ENCODE results near the gene MARF1. TPM values are rescaled to one million over a fixed set of nuclear protein-coding genes. Genes with fewer than 3 reads are reported as not detected.
A peak's percentile ranks its signal among the peaks of the same experiment; 100 is the strongest.
"Not testable (repeated sequence)": the region's sequence is repeated elsewhere in the genome, so short reads cannot be mapped to it uniquely, and the experiment has no call there.

The MARF1 gene
- total RNA-seq, 1 donor from 2014 or later: 16.7 TPM

GRCh38 chr16:15611610-15612009 is 31.3 kb downstream of the MARF1 start:
- peak overlapping the region; percentile 61 for H3K27ac ChIP-seq (ENCODE audit: low read depth, low read length)
- peaks cover 13 to 30% (median 23%) of the 10 kb centered on the region in 3 donors for H3K4me1 ChIP-seq (ENCODE audit: control insufficient read depth in 3 of 3, insufficient read depth in 3 of 3, low read length in 3 of 3)
- no peaks in the 10 kb centered on the region for H3K27me3 ChIP-seq (ENCODE audit: control insufficient read depth in 3 of 3, insufficient read depth in 3 of 3, low read length in 3 of 3)
- H3K4me3 ChIP-seq (ENCODE audit: low read length in 3 of 3): no peak overlapping the region
- H3K9me3 ChIP-seq (ENCODE audit: control insufficient read depth in 3 of 3, low read length in 3 of 3): no peaks in the 10 kb centered on the region
- no peak overlapping the region for H3K9ac ChIP-seq (ENCODE audit: low read depth in 1 of 3, low read length in 3 of 3)
- H3K36me3 ChIP-seq (ENCODE audit: control insufficient read depth in 3 of 3, insufficient read depth in 3 of 3, low read length in 3 of 3): peaks cover 29 to 48% (median 42%) of the 10 kb centered on the region in 3 donors

- Histone ChIP-seq H3K9ac (ENCODE audit: low read depth in 1 of 3, low read length in 3 of 3) (no peak overlapping the region), H3K27ac (ENCODE audit: low read depth, low read length) (peak overlapping the region; percentile 7), H3K4me1 (ENCODE audit: control insufficient read depth in 3 of 3, insufficient read depth in 3 of 3, low read length in 3 of 3) (peaks cover 16 to 23% (median 23%) of the 10 kb centered on the region in 3 donors), H3K4me3 (ENCODE audit: low read length in 3 of 3) (no peak overlapping the region), H3K36me3 (ENCODE audit: control insufficient read depth in 3 of 3, insufficient read depth in 3 of 3, low read length in 3 of 3) (peaks cover 23 to 45% (median 42%) of the 10 kb centered on the region in 3 donors), H3K9me3 (ENCODE audit: control insufficient read depth in 3 of 3, low read length in 3 of 3) (no peaks in the 10 kb centered on the region), H3K27me3 (ENCODE audit: control insufficient read depth in 3 of 3, insufficient read depth in 3 of 3, low read length in 3 of 3) (no peaks in the 10 kb centered on the region)
Measured at GRCh38 chr16:15610369-15610871, 32.5 kb downstream of the MARF1 start.

GRCh38 chr16:15609286-15609649 is 33.7 kb downstream of the MARF1 start:
- Histone ChIP-seq H3K4me3 (ENCODE audit: low read length in 3 of 3) (no peak overlapping the region), H3K27me3 (ENCODE audit: control insufficient read depth in 3 of 3, insufficient read depth in 3 of 3, low read length in 3 of 3) (no peaks in the 10 kb centered on the region), H3K9ac (ENCODE audit: low read depth in 1 of 3, low read length in 3 of 3) (no peak overlapping the region), H3K9me3 (ENCODE audit: control insufficient read depth in 3 of 3, low read length in 3 of 3) (no peaks in the 10 kb centered on the region), H3K36me3 (ENCODE audit: control insufficient read depth in 3 of 3, insufficient read depth in 3 of 3, low read length in 3 of 3) (peaks cover 31 to 51% (median 48%) of the 10 kb centered on the region in 3 donors), H3K27ac (ENCODE audit: low read depth, low read length) (no peak overlapping the region), H3K4me1 (ENCODE audit: control insufficient read depth in 3 of 3, insufficient read depth in 3 of 3, low read length in 3 of 3) (peaks cover 16 to 23% (median 23%) of the 10 kb centered on the region in 3 donors)

- H3K27ac ChIP-seq (ENCODE audit: low read depth, low read length): peak overlapping the region; percentile 73
- H3K4me3 ChIP-seq (ENCODE audit: low read length in 3 of 3): no peak overlapping the region
- H3K27me3 ChIP-seq (ENCODE audit: control insufficient read depth in 3 of 3, insufficient read depth in 3 of 3, low read length in 3 of 3): no peaks in the 10 kb centered on the region
- H3K9me3 ChIP-seq (ENCODE audit: control insufficient read depth in 3 of 3, low read length in 3 of 3): no peaks in the 10 kb centered on the region
- H3K4me1 ChIP-seq (ENCODE audit: control insufficient read depth in 3 of 3, insufficient read depth in 3 of 3, low read length in 3 of 3): peaks cover 16 to 23% (median 23%) of the 10 kb centered on the region in 3 donors
- H3K9ac ChIP-seq (ENCODE audit: low read depth in 1 of 3, low read length in 3 of 3): no peak overlapping the region
- peaks cover 35 to 54% (median 51%) of the 10 kb centered on the region in 3 donors for H3K36me3 ChIP-seq (ENCODE audit: control insufficient read depth in 3 of 3, insufficient read depth in 3 of 3, low read length in 3 of 3)
Measured at GRCh38 chr16:15608398-15609285, 34.3 kb downstream of the MARF1 start.

GRCh38 chr16:15607700-15608396 is 35.1 kb downstream of the MARF1 start:
- peak overlapping the region; percentile 73 for H3K27ac ChIP-seq (ENCODE audit: low read depth, low read length)
- H3K27me3 ChIP-seq (ENCODE audit: control insufficient read depth in 3 of 3, insufficient read depth in 3 of 3, low read length in 3 of 3): no peaks in the 10 kb centered on the region
- H3K36me3 ChIP-seq (ENCODE audit: control insufficient read depth in 3 of 3, insufficient read depth in 3 of 3, low read length in 3 of 3): peaks cover 36 to 59% (median 58%) of the 10 kb centered on the region in 3 donors
- H3K4me1 ChIP-seq (ENCODE audit: control insufficient read depth in 3 of 3, insufficient read depth in 3 of 3, low read length in 3 of 3): peaks cover 16 to 23% (median 23%) of the 10 kb centered on the region in 3 donors
- peak overlapping the region in 2 of 3 donors; percentile 36 to 73 for H3K9ac ChIP-seq (ENCODE audit: low read depth in 1 of 3, low read length in 3 of 3)
- peak overlapping the region in 2 of 3 donors; percentile 12 to 37 for H3K4me3 ChIP-seq (ENCODE audit: low read length in 3 of 3)
- H3K9me3 ChIP-seq (ENCODE audit: control insufficient read depth in 3 of 3, low read length in 3 of 3): no peaks in the 10 kb centered on the region

GRCh38 chr16:15607221-15607699 is 35.7 kb downstream of the MARF1 start:
- Histone ChIP-seq H3K4me1 (ENCODE audit: control insufficient read depth in 3 of 3, insufficient read depth in 3 of 3, low read length in 3 of 3) (peaks cover 16 to 18% (median 18%) of the 10 kb centered on the region in 3 donors), H3K4me3 (ENCODE audit: low read length in 3 of 3) (peak overlapping the region in 2 of 3 donors; percentile 12 to 37), H3K9ac (ENCODE audit: low read depth in 1 of 3, low read length in 3 of 3) (peak overlapping the region in 2 of 3 donors; percentile 36 to 73), H3K36me3 (ENCODE audit: control insufficient read depth in 3 of 3, insufficient read depth in 3 of 3, low read length in 3 of 3) (peaks cover 39 to 59% (median 58%) of the 10 kb centered on the region in 3 donors), H3K27ac (ENCODE audit: low read depth, low read length) (peak overlapping the region; percentile 73)
- not testable (repeated sequence) for H3K9me3 ChIP-seq (ENCODE audit: control insufficient read depth in 3 of 3, low read length in 3 of 3); H3K27me3 ChIP-seq (ENCODE audit: control insufficient read depth in 3 of 3, insufficient read depth in 3 of 3, low read length in 3 of 3)

- no peak overlapping the region for H3K9ac ChIP-seq (ENCODE audit: low read depth in 1 of 3, low read length in 3 of 3)
- H3K4me3 ChIP-seq (ENCODE audit: low read length in 3 of 3): no peak overlapping the region
- peaks cover 43 to 59% (median 58%) of the 10 kb centered on the region in 3 donors for H3K36me3 ChIP-seq (ENCODE audit: control insufficient read depth in 3 of 3, insufficient read depth in 3 of 3, low read length in 3 of 3)
- H3K27me3 ChIP-seq (ENCODE audit: control insufficient read depth in 3 of 3, insufficient read depth in 3 of 3, low read length in 3 of 3): no peaks in the 10 kb centered on the region
- no peaks in the 10 kb centered on the region for H3K9me3 ChIP-seq (ENCODE audit: control insufficient read depth in 3 of 3, low read length in 3 of 3)
- H3K4me1 ChIP-seq (ENCODE audit: control insufficient read depth in 3 of 3, insufficient read depth in 3 of 3, low read length in 3 of 3): peaks cover 14 to 17% (median 16%) of the 10 kb centered on the region in 3 donors
- no peak overlapping the region for H3K27ac ChIP-seq (ENCODE audit: low read depth, low read length)
Measured at GRCh38 chr16:15606518-15607220, 36.3 kb downstream of the MARF1 start.

GRCh38 chr16:15605839-15606517 is 37.0 kb downstream of the MARF1 start:
- H3K9ac ChIP-seq (ENCODE audit: low read depth in 1 of 3, low read length in 3 of 3): no peak overlapping the region
- peaks cover 49 to 63% (median 62%) of the 10 kb centered on the region in 3 donors for H3K36me3 ChIP-seq (ENCODE audit: control insufficient read depth in 3 of 3, insufficient read depth in 3 of 3, low read length in 3 of 3)
- H3K27me3 ChIP-seq (ENCODE audit: control insufficient read depth in 3 of 3, insufficient read depth in 3 of 3, low read length in 3 of 3): no peaks in the 10 kb centered on the region
- H3K27ac ChIP-seq (ENCODE audit: low read depth, low read length): no peak overlapping the region
- peaks cover 14 to 17% (median 16%) of the 10 kb centered on the region in 3 donors for H3K4me1 ChIP-seq (ENCODE audit: control insufficient read depth in 3 of 3, insufficient read depth in 3 of 3, low read length in 3 of 3)
- no peak overlapping the region for H3K4me3 ChIP-seq (ENCODE audit: low read length in 3 of 3)
- H3K9me3 ChIP-seq (ENCODE audit: control insufficient read depth in 3 of 3, low read length in 3 of 3): no peaks in the 10 kb centered on the region

Data from skeletal muscle tissue (tissue), 4 donors.